Glomerular visceral epithelial cell (primary cell): ENCODE results near the gene FAM107B.
"Not testable (repeated sequence)": the region's sequence is repeated elsewhere in the genome, so short reads cannot be mapped to it uniquely, and the experiment has no call there.

Source experiments
- DNase-seq: peaks from one replicate; pipeline ENCODE4 v3.0.0-alpha.2; 2016; ENCODE audit errors: extremely low spot score

FAM107B gene

GRCh38 chr10:14664345-14664744 is 110.4 kb downstream of the FAM107B start:
- DNase-seq = no peak

- DNase-seq = no peak
Observed at GRCh38 chr10:14661818-14662217, 112.9 kb downstream of the FAM107B start.

DNA sequence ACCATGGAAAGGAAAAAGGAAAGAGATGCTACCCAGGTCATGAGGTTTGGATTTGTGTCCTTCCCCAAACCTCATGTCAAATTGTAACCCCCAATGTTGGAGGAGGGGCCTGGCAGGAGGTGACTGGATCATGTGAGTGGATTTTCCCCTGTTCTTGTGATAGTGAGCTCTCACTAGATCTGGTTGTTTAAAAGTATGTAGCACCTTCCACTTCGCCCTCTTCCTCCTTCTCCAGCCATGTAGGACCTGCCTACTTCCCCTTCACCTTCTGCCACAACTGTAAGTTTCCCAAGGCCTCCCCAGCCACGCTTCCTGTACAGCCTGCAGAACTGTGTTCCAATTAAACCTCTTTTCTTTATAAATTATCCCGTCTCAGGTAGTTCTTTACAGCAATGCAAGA is 113.9 kb downstream of the FAM107B start:
- no peak for DNase-seq

DNA sequence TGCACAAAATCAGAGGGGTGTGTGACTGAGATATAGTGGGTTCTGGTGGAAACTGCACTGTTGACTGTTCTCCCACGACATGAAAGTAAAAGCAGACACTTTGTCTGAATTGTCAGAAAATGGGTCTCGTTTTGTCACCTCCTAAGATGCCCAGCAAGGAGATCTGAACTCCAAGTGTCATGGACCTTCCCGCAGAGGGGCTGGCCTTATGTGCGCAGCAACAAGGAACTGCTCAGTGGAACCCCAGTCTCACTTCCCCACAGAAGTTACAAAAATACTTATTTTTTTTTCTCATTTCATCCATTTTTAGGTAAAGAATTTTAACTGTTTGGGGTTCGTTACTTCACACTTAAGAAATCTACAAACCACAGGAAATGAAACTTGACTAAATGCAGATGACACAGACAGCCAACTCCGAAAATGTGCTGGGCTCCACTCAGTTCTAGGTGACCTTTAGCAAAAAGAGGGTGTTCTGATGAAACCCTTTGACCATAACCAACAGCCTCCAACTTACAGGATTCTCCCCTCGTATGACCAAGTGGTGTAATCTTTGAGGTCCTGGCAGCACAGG is 115.0 kb downstream of the FAM107B start:
- no peak for DNase-seq

DNA sequence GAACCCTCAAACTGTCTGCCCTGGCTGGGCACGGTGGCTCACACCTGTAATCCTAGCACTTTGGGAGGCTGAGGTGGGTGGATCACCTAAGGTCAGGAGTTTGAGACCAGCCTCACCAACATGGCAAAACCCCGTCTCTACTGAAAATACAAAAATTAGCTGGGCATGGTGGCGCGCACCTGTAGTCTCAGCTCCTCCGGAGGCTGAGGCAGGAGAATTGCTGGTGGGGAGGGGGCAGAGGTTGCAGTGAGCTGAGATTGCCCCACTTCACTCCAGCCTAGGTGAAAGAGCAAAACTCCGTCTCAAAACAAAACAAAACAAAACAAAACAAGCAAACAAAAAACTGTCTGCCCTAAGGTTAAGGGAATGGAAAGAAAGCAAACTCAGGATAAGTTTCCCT is 115.6 kb downstream of the FAM107B start:
- DNase-seq = not testable (repeated sequence)

GRCh38 chr10:14658331-14659127 is 116.2 kb downstream of the FAM107B start:
- DNase-seq = peak; percentile 33

GRCh38 chr10:14656052-14656730 is 118.5 kb downstream of the FAM107B start:
- no peak for DNase-seq

DNA sequence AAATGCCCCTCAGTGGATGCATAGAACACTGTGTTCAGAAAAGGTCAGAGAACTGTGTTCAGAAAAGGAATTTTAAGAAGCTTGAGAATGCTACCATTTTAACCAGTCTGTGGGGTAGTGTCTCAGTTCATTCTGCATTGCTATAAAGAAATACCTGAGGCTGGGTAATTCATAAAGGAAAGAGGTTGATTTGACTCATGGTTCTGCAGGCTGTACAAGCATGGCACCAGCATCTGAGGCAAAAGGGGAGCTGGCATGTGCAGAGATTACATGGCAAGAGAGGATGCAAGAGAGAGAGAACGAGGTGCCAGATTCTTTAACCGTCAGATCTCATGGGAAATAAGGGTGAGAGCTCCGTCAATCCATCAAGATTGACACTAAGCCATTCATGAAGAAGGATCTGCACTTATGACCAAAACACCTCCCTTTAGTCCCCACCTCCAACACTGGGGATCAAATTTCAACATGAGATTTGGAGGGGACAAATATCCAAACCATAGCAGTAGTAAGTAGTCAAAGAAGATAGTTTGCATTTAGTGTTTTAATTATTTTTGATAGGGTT is 119.8 kb downstream of the FAM107B start:
- no peak for DNase-seq

DNA sequence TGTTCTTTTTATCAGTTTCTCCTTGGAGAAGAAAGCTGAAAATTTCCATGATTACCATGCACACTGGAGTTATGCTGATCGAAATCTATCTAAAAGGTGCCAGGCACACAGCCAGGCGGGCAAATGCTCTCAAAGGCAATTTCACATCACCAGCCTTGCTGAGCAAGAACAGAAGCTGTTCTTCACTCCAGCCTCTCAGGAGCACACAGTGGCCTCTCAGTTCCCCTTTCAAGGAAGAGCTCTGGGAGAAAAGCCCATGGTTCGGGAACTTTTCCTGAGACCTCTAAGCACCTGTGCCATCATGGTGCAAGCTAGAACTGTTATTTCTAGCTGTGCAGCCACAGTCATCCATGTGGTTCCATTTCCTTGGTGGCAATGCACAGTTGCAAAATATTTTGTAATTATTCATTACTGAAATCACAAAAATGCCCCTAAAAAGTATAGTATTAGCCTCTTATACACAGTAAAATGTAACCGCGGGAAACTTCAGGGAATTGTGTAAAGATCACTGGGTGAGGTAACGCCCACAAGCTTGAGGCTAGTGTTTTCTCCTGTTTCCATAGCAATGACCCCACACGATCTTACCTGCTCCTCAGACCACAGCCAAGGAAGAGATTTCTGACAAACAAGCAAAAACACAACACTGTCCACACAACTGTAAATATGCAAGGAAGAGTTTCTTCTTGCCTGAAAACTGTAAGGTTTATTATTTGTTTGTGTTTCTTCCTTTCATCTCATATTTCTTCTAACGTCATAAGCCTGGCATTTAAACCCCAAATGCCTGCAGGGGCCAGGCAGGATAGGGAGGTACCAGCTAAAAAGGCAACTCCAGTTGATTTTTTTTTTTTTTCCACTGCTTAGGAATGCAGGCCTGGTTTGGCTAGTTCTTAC is 121.2 kb downstream of the FAM107B start:
- DNase-seq = peak; percentile 74

DNA sequence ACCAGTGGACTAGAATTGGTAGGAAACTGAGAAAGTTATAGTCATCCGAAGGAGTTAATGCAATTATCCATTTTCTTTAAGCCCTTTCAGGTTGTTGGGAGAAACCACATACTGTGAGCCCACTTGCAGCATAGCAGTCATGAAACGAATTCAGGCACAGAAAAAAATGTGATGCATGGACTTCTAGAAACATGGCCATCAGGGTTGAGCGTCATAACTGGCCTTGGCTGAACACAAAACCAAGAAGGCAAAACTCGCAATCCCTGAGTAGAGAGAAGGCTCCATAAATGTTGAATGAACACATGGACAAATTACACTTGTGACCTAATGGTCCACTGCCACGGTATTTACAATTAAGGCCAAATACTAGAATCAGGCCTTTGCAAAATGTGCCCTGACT is 121.9 kb downstream of the FAM107B start:
- no peak for DNase-seq

- no peak for DNase-seq
Observed at GRCh38 chr10:14652067-14652466, 122.6 kb downstream of the FAM107B start.

- DNase-seq = no peak
Observed at GRCh38 chr10:14649739-14650138, 125.0 kb downstream of the FAM107B start.

GRCh38 chr10:14648946-14649345 is 125.8 kb downstream of the FAM107B start:
- no peak for DNase-seq

DNA sequence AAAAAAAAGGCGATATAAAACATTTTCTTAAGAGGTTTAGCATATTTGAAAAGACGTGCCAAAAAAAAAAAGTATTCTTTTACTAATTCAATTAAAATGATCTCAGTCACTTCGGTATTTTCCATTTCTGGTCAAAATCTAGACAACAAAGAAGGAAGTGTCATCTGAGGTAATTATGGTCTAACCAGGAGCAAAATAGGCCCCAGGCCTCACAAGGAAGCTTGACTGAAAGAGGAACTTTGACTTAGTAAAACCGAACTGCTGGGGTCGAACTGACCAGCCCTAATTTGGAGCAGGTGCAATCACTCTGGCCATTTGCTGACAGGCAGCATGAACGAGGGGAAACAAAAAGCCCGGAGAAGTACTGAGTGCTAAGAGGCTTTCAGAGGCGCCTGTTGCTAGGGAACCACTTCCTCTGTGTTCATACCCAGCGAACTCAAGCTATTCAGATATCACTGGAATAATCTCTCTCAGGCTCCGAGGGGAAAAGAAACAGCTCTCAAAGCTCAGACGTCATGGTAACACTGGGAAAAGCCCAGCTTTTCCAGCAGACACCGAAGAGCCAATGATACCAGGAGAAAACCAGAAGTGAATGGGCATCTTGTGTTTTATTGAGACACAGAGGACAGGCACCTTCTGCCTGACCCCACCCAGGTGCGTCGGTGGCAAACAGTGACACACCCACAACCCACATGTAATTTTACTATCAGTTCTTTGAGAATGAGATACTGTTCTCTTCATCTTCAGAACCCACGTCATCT is 126.5 kb downstream of the FAM107B start:
- DNase-seq = peak; percentile 20

- no peak for DNase-seq
Observed at GRCh38 chr10:14645239-14645960, 129.3 kb downstream of the FAM107B start.

DNA sequence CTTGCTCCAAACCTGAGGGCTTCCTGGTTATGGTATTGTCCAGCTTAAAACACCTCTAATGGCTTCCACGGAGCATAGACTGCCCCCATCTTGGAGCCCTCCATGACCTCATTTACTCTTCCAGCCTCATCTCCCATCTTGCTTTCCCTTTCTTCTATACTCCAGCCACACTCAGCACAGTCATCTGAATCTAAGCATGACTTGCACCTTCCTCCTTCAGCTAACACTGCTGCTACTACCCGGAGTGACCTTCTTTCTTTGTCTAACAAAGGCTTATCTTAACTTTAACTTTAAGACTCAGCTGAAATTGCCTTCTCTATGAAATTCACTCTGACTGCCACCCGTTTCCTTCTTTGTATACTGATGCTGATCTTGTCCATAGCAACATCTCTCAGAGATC is 135.1 kb downstream of the FAM107B start:
- no peak for DNase-seq

- no peak for DNase-seq
Observed at GRCh38 chr10:14635043-14635710, 139.5 kb downstream of the FAM107B start.

GRCh38 chr10:14634572-14634971 is 140.1 kb downstream of the FAM107B start:
- DNase-seq = not testable (repeated sequence)

DNA sequence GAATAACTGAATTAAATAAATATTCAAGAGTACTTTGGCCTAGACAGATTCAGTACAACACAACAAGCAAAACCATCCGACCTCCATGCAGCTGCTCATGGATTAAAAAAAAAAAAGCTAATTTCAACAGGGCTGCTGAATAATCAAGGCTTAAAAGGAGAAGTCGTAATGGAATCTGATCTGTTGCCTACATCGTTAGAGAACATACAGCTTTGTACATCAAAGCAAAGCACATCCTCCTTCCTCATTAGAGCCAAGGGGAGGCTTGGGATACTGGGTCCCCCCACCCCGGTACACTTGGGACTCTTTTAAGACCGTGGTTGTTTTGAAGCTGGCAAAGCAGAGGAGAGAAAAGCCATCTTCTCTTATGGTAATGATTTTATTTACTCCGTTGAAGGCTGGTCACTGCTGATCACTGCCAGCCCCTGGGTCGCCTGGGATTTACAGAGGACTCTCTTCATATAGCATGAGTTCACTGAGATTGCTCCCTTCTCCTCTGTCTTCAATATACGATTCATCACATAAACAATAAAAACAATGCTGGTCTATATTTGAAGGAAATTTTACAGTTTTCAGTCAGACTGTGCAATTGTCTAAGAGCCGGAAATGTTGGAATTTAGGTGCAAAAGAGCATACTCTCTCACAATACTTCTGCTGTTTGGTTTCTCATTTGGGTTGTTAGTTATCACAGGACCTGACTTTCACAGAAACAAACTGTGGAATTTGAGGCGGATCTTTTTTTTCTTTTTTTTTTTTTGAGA is 148.8 kb downstream of the FAM107B start:
- DNase-seq = no peak
